ENCODE measurements around the gene TFAP2D. TPM values are rescaled to one million over a fixed set of nuclear protein-coding genes. Genes with fewer than 3 reads are reported as not detected.

TFAP2D gene
- total RNA-seq = not detected in 2 replicates

DNA sequence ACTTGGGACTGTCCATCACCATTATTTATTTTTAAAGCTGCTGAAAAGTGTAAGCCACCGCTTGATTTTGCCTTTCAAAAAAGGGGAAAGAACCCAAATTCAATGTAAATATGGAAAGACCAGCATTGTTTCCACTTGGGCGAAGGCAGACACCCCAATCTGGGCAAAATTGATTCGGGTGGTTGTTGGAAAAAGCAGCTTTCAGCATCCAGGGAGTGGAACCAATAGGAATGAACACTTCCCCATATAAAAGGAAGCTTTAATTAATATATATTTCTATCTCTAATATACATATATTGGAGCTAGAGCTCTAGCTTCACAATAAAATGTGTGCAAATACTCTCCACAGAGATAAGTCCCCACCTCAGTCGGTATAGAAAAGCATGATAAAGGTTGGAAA lies at the start of gene TFAP2D:
Gene TFAP2D, plus strand, starts transcription at position 301 of the 400 bp plus-strand sequence. CDS start 530 bp downstream, outside the sequence.

DNA sequence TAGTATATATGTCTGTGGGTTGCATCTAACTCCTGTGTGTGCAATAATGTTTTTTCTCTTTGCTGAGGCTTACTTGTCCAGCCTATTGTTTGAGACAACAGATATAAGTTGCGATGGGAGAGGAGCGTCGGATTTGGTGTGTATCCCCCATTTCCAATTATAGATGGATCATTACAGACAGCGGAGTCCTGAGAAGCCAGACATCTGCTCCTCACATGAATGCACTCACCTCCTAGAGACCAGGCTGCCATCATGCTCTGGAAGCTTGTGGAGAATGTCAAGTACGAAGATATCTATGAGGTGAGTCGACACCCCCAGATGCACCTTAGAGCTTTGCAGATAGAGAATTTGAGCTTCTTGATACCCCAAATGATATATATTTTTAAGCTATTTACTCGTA lies 105.3 kb downstream of the TFAP2D start, which contains the start of gene TFAP2B:
Gene TFAP2B, plus strand, starts transcription at position 199 of the 400 bp plus-strand sequence. Its CDS starts 21 bp downstream, at position 220.

Other genes with a start within 250 kb of the TFAP2D start
- not detected in 2 replicates for gene TFAP2B, start 105.3 kb downstream of the TFAP2D start, total RNA-seq